HepG2 (cell line): Measurements from ENCODE around the gene CORO7. TPM values are rescaled to one million over a fixed set of nuclear protein-coding genes. Genes with fewer than 3 reads are reported as not detected.

Source experiments
- ETV5 ChIP-seq: IDR thresholded peaks from 2 replicates; pipeline ENCODE4 v1.6.1; 2018; ENCODE audit warnings: missing biosample characterization, missing genetic modification reagents, inconsistent platforms, borderline replicate concordance
- HNF4A ChIP-seq: sonication (generic); formaldehyde crosslinking; IDR thresholded peaks from 2 replicates; pipeline ENCODE4 v1.4.0; 2020; ENCODE audit warnings: missing genetic modification reagents
- MEF2D ChIP-seq: sonication (generic); formaldehyde crosslinking; IDR thresholded peaks from 2 replicates; pipeline ENCODE4 v1.5.1; 2020; ENCODE audit warnings: mild to moderate bottlenecking, missing genetic modification reagents
- NCOA5 ChIP-seq: sonication (generic); formaldehyde crosslinking; IDR thresholded peaks from 2 replicates; pipeline ENCODE4 v1.4.0; 2020; ENCODE audit warnings: missing genetic modification reagents
- NFAT5 ChIP-seq: sonication (generic); formaldehyde crosslinking; IDR thresholded peaks from 2 replicates; pipeline ENCODE4 v1.4.0; 2020; ENCODE audit warnings: missing genetic modification reagents
- POGZ ChIP-seq: sonication (generic); formaldehyde crosslinking; IDR thresholded peaks from 2 replicates; pipeline ENCODE4 v1.4.0; 2020; ENCODE audit warnings: mild to moderate bottlenecking, missing genetic modification reagents
- SAFB2 ChIP-seq: sonication (generic); formaldehyde crosslinking; IDR thresholded peaks from 2 replicates; pipeline ENCODE4 v1.5.1; 2020; ENCODE audit warnings: missing genetic modification reagents, low read depth, mild to moderate bottlenecking, borderline replicate concordance
- TAF15 ChIP-seq: fragments of 200-400 bp; formaldehyde crosslinking; IDR thresholded peaks from one replicate; pipeline ENCODE4 v1.6.1; 2018; ENCODE audit warnings: mild to moderate bottlenecking, low read depth, low read length; ENCODE audit not compliant: poor library complexity, severe bottlenecking
- XBP1 ChIP-seq: sonication (generic); formaldehyde crosslinking; IDR thresholded peaks from 2 replicates; pipeline ENCODE4 v1.5.0; 2020; ENCODE audit warnings: missing genetic modification reagents
- ZBTB43 ChIP-seq: sonication (generic); formaldehyde crosslinking; conservative IDR thresholded peaks from 2 replicates; pipeline ENCODE4 v1.4.0; 2020; ENCODE audit warnings: missing genetic modification reagents
- ZNF234 ChIP-seq: sonication (generic); formaldehyde crosslinking; conservative IDR thresholded peaks from 2 replicates; pipeline ENCODE4 v1.5.1; 2020; ENCODE audit warnings: mild to moderate bottlenecking, missing genetic modification reagents
- ZNF318 ChIP-seq: sonication (generic); formaldehyde crosslinking; IDR thresholded peaks from 2 replicates; pipeline ENCODE4 v1.4.0; 2020; ENCODE audit warnings: mild to moderate bottlenecking, missing genetic modification reagents
- ZNF672 ChIP-seq: sonication (generic); formaldehyde crosslinking; IDR thresholded peaks from 2 replicates; pipeline ENCODE4 v1.8.1; 2022; ENCODE audit warnings: missing genetic modification reagents
- polyA plus RNA-seq, 8 experiments: library from polyadenylated mRNA; depleted of rRNA in 3 of 8; stranded (reverse) in 7 of 8; unstranded in 1 of 8; fragments of >200 nt; fragmentation: Illumina TruSeq in 4 of 8; extraction: Trizol in 4 of 8; gene quantifications; 2 replicates each; pipeline versions ENCODE4 v1.2.1 to v1.2.3, GENCODE V29; 2011 to 2016; ENCODE audit warnings: low read depth in 4 of 8, missing spikeins in 1 of 8, mixed read lengths in 1 of 8; ENCODE audit not compliant: insufficient read depth in 1 of 8
- total RNA-seq, 5 experiments: library from RNA; depleted of rRNA; stranded (reverse); fragments of >200 nt; fragmentation: Illumina TruSeq; extraction: Trizol; gene quantifications; 2 replicates each; pipeline ENCODE4 v1.2.3, GENCODE V29; 2016; ENCODE audit warnings: low read depth in 1 of 5

Gene CORO7
- total and polyA plus RNA-seq, 2 of the 13 experiments (the other 11 are each of a cell fraction or from before 2014, with no cell fraction given) = 9.9 to 14.3 TPM

- TF ChIP-seq ZNF234 (no peak), ZNF318 (CRISPR knock-in tag) (no peak), HNF4A (CRISPR knock-in tag) (peak; percentile 9; the same call in 1 of the 2 replicates), POGZ (CRISPR knock-in tag) (0 out of 2 replicates have a peak, but pooled peaks have one; percentile 17), ZBTB43 (CRISPR knock-in tag) (no peak), XBP1 (CRISPR knock-in tag) (no peak), NFAT5 (CRISPR knock-in tag) (no peak), MEF2D (CRISPR knock-in tag) (0 out of 2 replicates have a peak, but pooled peaks have one; percentile 18), TAF15 (no peak), ZNF672 (CRISPR knock-in tag) (0 out of 2 replicates have a peak, but pooled peaks have one; percentile 23), ETV5 (CRISPR knock-in tag) (peak; percentile 73; the same call in 1 of the 2 replicates), NCOA5 (no peak), SAFB2 (CRISPR knock-in tag) (0 out of 2 replicates have a peak, but pooled peaks have one; percentile 36)
Observed at GRCh38 chr16:4313563-4314531, 102.5 kb downstream of the CORO7 start (continued).
